ENCODE data around the gene CR1L. TPM values are rescaled to one million over a fixed set of nuclear protein-coding genes. Genes with fewer than 3 reads are reported as not detected.
"Not testable (repeated sequence)": the region's sequence is repeated elsewhere in the genome, so short reads cannot be mapped to it uniquely, and the experiment has no call there.

The CR1L gene
- total RNA-seq, 2 experiments from 2014 or later, result not detected

GRCh38 chr1:207648334-207649209 lies 3.6 kb downstream of the CR1L start:
- no peak for DNase-seq
- Mint-ChIP-seq H3K36me3 (no peaks in the 10 kb centered on the region), H3K27ac (no peak overlapping the region), H3K27me3 (peaks cover 5% of the 10 kb centered on the region), H3K4me3 (no peak overlapping the region), H3K4me1 (ENCODE audit: low read depth) (peaks cover 12% of the 10 kb centered on the region), H3K9me3 (no peaks in the 10 kb centered on the region)
- ChIA-PET CTCF (no interaction called here), POLR2A (no interaction called here)
- intact Hi-C loops (cut with micrococcal nuclease), result no loop called here

GRCh38 chr1:207649210-207649753 lies 4.3 kb downstream of the CR1L start:
- H3K27me3 Mint-ChIP-seq, result peaks cover 2% of the 10 kb centered on the region
- intact Hi-C loops (cut with micrococcal nuclease), result no loop called here
- H3K27ac Mint-ChIP-seq, result no peak overlapping the region
- ChIA-PET POLR2A (no interaction called here), CTCF (no interaction called here)
- H3K36me3 Mint-ChIP-seq, result no peaks in the 10 kb centered on the region
- no peaks in the 10 kb centered on the region for H3K9me3 Mint-ChIP-seq
- DNase-seq, result no peak
- H3K4me3 Mint-ChIP-seq, result no peak overlapping the region
- H3K4me1 Mint-ChIP-seq (ENCODE audit: low read depth), result peaks cover 10% of the 10 kb centered on the region

- no peak overlapping the region for H3K4me3 Mint-ChIP-seq
- intact Hi-C loops (cut with micrococcal nuclease), result no loop called here
- H3K36me3 Mint-ChIP-seq, result no peaks in the 10 kb centered on the region
- no peak for DNase-seq
- POLR2A ChIA-PET, result no interaction called here
- H3K9me3 Mint-ChIP-seq, result no peaks in the 10 kb centered on the region
- CTCF ChIA-PET, result no interaction called here
- H3K4me1 Mint-ChIP-seq (ENCODE audit: low read depth), result peaks cover 7% of the 10 kb centered on the region
- H3K27ac Mint-ChIP-seq, result no peak overlapping the region
- H3K27me3 Mint-ChIP-seq, result no peaks in the 10 kb centered on the region
Observed at GRCh38 chr1:207649865-207650580, 5.1 kb downstream of the CR1L start.

- intact Hi-C loops (cut with micrococcal nuclease), result no loop called here
- CTCF ChIA-PET, result no interaction called here
- POLR2A ChIA-PET, result no interaction called here
Observed at GRCh38 chr1:207651583-207651982, 6.7 kb downstream of the CR1L start.

GRCh38 chr1:207654320-207654719 lies 9.4 kb downstream of the CR1L start:
- H3K36me3 Mint-ChIP-seq, result no peaks in the 10 kb centered on the region
- ChIA-PET CTCF (interaction anchor here (0.9 to 1.3 kb wide), 2 partner anchors 20 to 34 kb away, joined by 3 to 8 read pairs; no protein-coding TSS in a partner anchor), POLR2A (no interaction called here)
- no peak for DNase-seq
- H3K4me1 Mint-ChIP-seq (ENCODE audit: low read depth), result peaks cover 7% of the 10 kb centered on the region
- no peak overlapping the region for H3K27ac Mint-ChIP-seq
- intact Hi-C loops (cut with micrococcal nuclease), result no loop called here
- no peaks in the 10 kb centered on the region for H3K9me3 Mint-ChIP-seq
- peaks cover 4% of the 10 kb centered on the region for H3K27me3 Mint-ChIP-seq
- H3K4me3 Mint-ChIP-seq, result no peak overlapping the region

More at GRCh38 chr1:207651583-207651982, 6.7 kb downstream of the CR1L start:
- DNase-seq, result no peak
- Mint-ChIP-seq H3K9me3 (no peaks in the 10 kb centered on the region), H3K36me3 (no peaks in the 10 kb centered on the region), H3K27me3 (peaks cover 2% of the 10 kb centered on the region), H3K4me3 (no peak overlapping the region), H3K27ac (no peak overlapping the region), H3K4me1 (ENCODE audit: low read depth) (peaks cover 7% of the 10 kb centered on the region)

GRCh38 chr1:207658408-207658807 lies 13.5 kb downstream of the CR1L start:
- no peak overlapping the region for H3K27ac Mint-ChIP-seq
- ChIA-PET CTCF (no interaction called here), POLR2A (no interaction called here)
- H3K9me3 Mint-ChIP-seq, result no peaks in the 10 kb centered on the region
- H3K36me3 Mint-ChIP-seq, result no peaks in the 10 kb centered on the region
- peaks cover 6% of the 10 kb centered on the region for H3K27me3 Mint-ChIP-seq
- no peak for DNase-seq
- no peaks in the 10 kb centered on the region for H3K4me1 Mint-ChIP-seq (ENCODE audit: low read depth)
- intact Hi-C loops (cut with micrococcal nuclease), result no loop called here
- no peak overlapping the region for H3K4me3 Mint-ChIP-seq

- no peaks in the 10 kb centered on the region for H3K9me3 Mint-ChIP-seq
- H3K4me3 Mint-ChIP-seq, result no peak overlapping the region
- H3K36me3 Mint-ChIP-seq, result no peaks in the 10 kb centered on the region
- ChIA-PET CTCF (no interaction called here), POLR2A (no interaction called here)
- no peak overlapping the region for H3K27ac Mint-ChIP-seq
- no peak for DNase-seq
- no peaks in the 10 kb centered on the region for H3K4me1 Mint-ChIP-seq (ENCODE audit: low read depth)
- H3K27me3 Mint-ChIP-seq, result peaks cover 6% of the 10 kb centered on the region
- intact Hi-C loops (cut with micrococcal nuclease), result no loop called here
Observed at GRCh38 chr1:207658904-207659485, 14.1 kb downstream of the CR1L start.

- H3K36me3 Mint-ChIP-seq, result no peaks in the 10 kb centered on the region
- intact Hi-C loops (cut with micrococcal nuclease), result no loop called here
- DNase-seq, result no peak
- H3K9me3 Mint-ChIP-seq, result no peaks in the 10 kb centered on the region
- ChIA-PET POLR2A (no interaction called here), CTCF (no interaction called here)
- no peak overlapping the region for H3K4me3 Mint-ChIP-seq
- peaks cover 9% of the 10 kb centered on the region for H3K27me3 Mint-ChIP-seq
- H3K27ac Mint-ChIP-seq, result no peak overlapping the region
- H3K4me1 Mint-ChIP-seq (ENCODE audit: low read depth), result no peaks in the 10 kb centered on the region
Observed at GRCh38 chr1:207659545-207660153, 14.7 kb downstream of the CR1L start.

GRCh38 chr1:207661420-207661819 lies 16.5 kb downstream of the CR1L start:
- H3K9me3 Mint-ChIP-seq; H3K27ac Mint-ChIP-seq; CTCF ChIA-PET; DNase-seq; H3K4me1 Mint-ChIP-seq (ENCODE audit: low read depth); POLR2A ChIA-PET; intact Hi-C loops (cut with micrococcal nuclease); H3K36me3 Mint-ChIP-seq; H3K4me3 Mint-ChIP-seq: not testable (repeated sequence)
- H3K27me3 Mint-ChIP-seq, result peaks cover 15% of the 10 kb centered on the region

- H3K36me3 Mint-ChIP-seq, result no peaks in the 10 kb centered on the region
- CTCF ChIA-PET, result no interaction called here
- no peak overlapping the region for H3K4me3 Mint-ChIP-seq
- DNase-seq, result no peak
- peaks cover 54% of the 10 kb centered on the region for H3K27me3 Mint-ChIP-seq
- intact Hi-C loops (cut with micrococcal nuclease), result no loop called here
- no peaks in the 10 kb centered on the region for H3K4me1 Mint-ChIP-seq (ENCODE audit: low read depth)
- no peak overlapping the region for H3K27ac Mint-ChIP-seq
- POLR2A ChIA-PET, result no interaction called here
- H3K9me3 Mint-ChIP-seq, result peaks cover 6% of the 10 kb centered on the region
Observed at GRCh38 chr1:207666342-207666741, 21.4 kb downstream of the CR1L start.

- no peak for DNase-seq
- peaks cover 6% of the 10 kb centered on the region for H3K9me3 Mint-ChIP-seq
- no peak overlapping the region for H3K27ac Mint-ChIP-seq
- intact Hi-C loops (cut with micrococcal nuclease), result no loop called here
- H3K4me3 Mint-ChIP-seq, result no peak overlapping the region
- peaks cover 62% of the 10 kb centered on the region for H3K27me3 Mint-ChIP-seq
- peaks cover 2% of the 10 kb centered on the region for H3K4me1 Mint-ChIP-seq (ENCODE audit: low read depth)
- no peaks in the 10 kb centered on the region for H3K36me3 Mint-ChIP-seq
- POLR2A ChIA-PET, result no interaction called here
- CTCF ChIA-PET, result no interaction called here
Observed at GRCh38 chr1:207669528-207670009, 24.6 kb downstream of the CR1L start.

GRCh38 chr1:207670192-207670591 lies 25.3 kb downstream of the CR1L start:
- H3K27me3 Mint-ChIP-seq, result peaks cover 63% of the 10 kb centered on the region
- H3K9me3 Mint-ChIP-seq, result peaks cover 6% of the 10 kb centered on the region
- peaks cover 2% of the 10 kb centered on the region for H3K4me1 Mint-ChIP-seq (ENCODE audit: low read depth)
- ChIA-PET POLR2A (no interaction called here), CTCF (no interaction called here)
- no peaks in the 10 kb centered on the region for H3K36me3 Mint-ChIP-seq
- H3K27ac Mint-ChIP-seq, result no peak overlapping the region
- H3K4me3 Mint-ChIP-seq, result no peak overlapping the region
- no peak for DNase-seq
- intact Hi-C loops (cut with micrococcal nuclease), result no loop called here

All from activated CD4-positive, alpha-beta memory T cell treated with anti-CD3 and anti-CD28 coated beads for 36 hours (primary cell).